ENCODE results near the gene ADAMTSL2. TPM values are rescaled to one million over a fixed set of nuclear protein-coding genes. Genes with fewer than 3 reads are reported as not detected.
A peak's percentile ranks its signal among the peaks of the same experiment; 100 is the strongest.

The ADAMTSL2 gene
- total and polyA plus RNA-seq, 2 experiments from 2014 or later: 1.5 to 2.2 TPM

- Histone ChIP-seq H2AFZ (no peak overlapping the region), H3K9me2 (replicated peaks; ENCODE audit: insufficient read depth) (no peaks in the 10 kb centered on the region), H3K9me3 (ENCODE audit: low read depth) (no peaks in the 10 kb centered on the region), H3K27ac (peak overlapping the region; percentile 88), H3K4me2 (peak overlapping the region; percentile 72), H3K4me1 (ENCODE audit: insufficient read depth) (peaks cover 65% of the 10 kb centered on the region), H3K79me2 (no peaks in the 10 kb centered on the region), H3K27me3 (no peaks in the 10 kb centered on the region), H4K20me1 (ENCODE audit: insufficient read depth, poor library complexity, severe bottlenecking) (no peaks in the 10 kb centered on the region), H3K36me3 (replicated peaks; ENCODE audit: insufficient read depth, low read depth) (no peaks in the 10 kb centered on the region), H3K4me3 (no peak overlapping the region)
- DNase-seq (ENCODE audit: low spot score): peak; percentile 66
- no peak for TF ChIP-seq EZH2 (IDR thresholded peaks at IDR 0.05; ENCODE audit: borderline replicate concordance)
- no peak for TF ChIP-seq CTCF (IDR thresholded peaks at IDR 0.05; ENCODE audit: poor library complexity)
- TF ChIP-seq EZH2phosphoT487 (IDR thresholded peaks at IDR 0.05; ENCODE audit: low read depth, severe bottlenecking, unreplicated experiment): no peak
- WGBS (ENCODE audit: low lambda C conversion rate, missing lambda C conversion rate): 11% methylated on average over 28 of the region's 28 CpGs
These were observed 50.3 kb downstream of the ADAMTSL2 start for GRCh38 chr9:133584559-133585476.

GRCh38 chr9:133585481-133586351 is 51.2 kb downstream of the ADAMTSL2 start:
- 47% methylated on average over 42 of the region's 43 CpGs for WGBS (ENCODE audit: low lambda C conversion rate, missing lambda C conversion rate)
- H3K36me3 ChIP-seq (replicated peaks; ENCODE audit: insufficient read depth, low read depth): no peaks in the 10 kb centered on the region
- H3K4me2 ChIP-seq: peak overlapping the region; percentile 72
- no peaks in the 10 kb centered on the region for H3K79me2 ChIP-seq
- peaks cover 56% of the 10 kb centered on the region for H3K4me1 ChIP-seq (ENCODE audit: insufficient read depth)
- TF ChIP-seq EZH2phosphoT487 (IDR thresholded peaks at IDR 0.05; ENCODE audit: low read depth, severe bottlenecking, unreplicated experiment) (no peak), EZH2 (IDR thresholded peaks at IDR 0.05; ENCODE audit: borderline replicate concordance) (no peak), CTCF (IDR thresholded peaks at IDR 0.05; ENCODE audit: poor library complexity) (no peak)
- H4K20me1 ChIP-seq (ENCODE audit: insufficient read depth, poor library complexity, severe bottlenecking): no peaks in the 10 kb centered on the region
- H3K27ac ChIP-seq: peak overlapping the region; percentile 88
- H3K27me3 ChIP-seq: no peaks in the 10 kb centered on the region
- H3K9me3 ChIP-seq (ENCODE audit: low read depth): no peaks in the 10 kb centered on the region
- no peaks in the 10 kb centered on the region for H3K9me2 ChIP-seq (replicated peaks; ENCODE audit: insufficient read depth)
- no peak for DNase-seq (ENCODE audit: low spot score)
- H3K4me3 ChIP-seq: no peak overlapping the region
- peak overlapping the region; percentile 28 for H2AFZ ChIP-seq

GRCh38 chr9:133587051-133587450 is 52.5 kb downstream of the ADAMTSL2 start:
- Histone ChIP-seq H2AFZ (no peak overlapping the region), H3K4me2 (no peak overlapping the region), H3K27ac (no peak overlapping the region), H4K20me1 (ENCODE audit: insufficient read depth, poor library complexity, severe bottlenecking) (no peaks in the 10 kb centered on the region), H3K79me2 (no peaks in the 10 kb centered on the region), H3K27me3 (no peaks in the 10 kb centered on the region), H3K4me1 (ENCODE audit: insufficient read depth) (peaks cover 46% of the 10 kb centered on the region), H3K36me3 (replicated peaks; ENCODE audit: insufficient read depth, low read depth) (no peaks in the 10 kb centered on the region), H3K9me3 (ENCODE audit: low read depth) (no peaks in the 10 kb centered on the region), H3K9me2 (replicated peaks; ENCODE audit: insufficient read depth) (no peaks in the 10 kb centered on the region), H3K4me3 (no peak overlapping the region)
- no peak for TF ChIP-seq EZH2 (IDR thresholded peaks at IDR 0.05; ENCODE audit: borderline replicate concordance)
- TF ChIP-seq EZH2phosphoT487 (IDR thresholded peaks at IDR 0.05; ENCODE audit: low read depth, severe bottlenecking, unreplicated experiment): no peak
- 94% methylated on average over 8 of the region's 8 CpGs for WGBS (ENCODE audit: low lambda C conversion rate, missing lambda C conversion rate)
- no peak for DNase-seq (ENCODE audit: low spot score)

Measured in hepatocyte (in vitro differentiated cells).